Body of pancreas (tissue), 4 donors: ENCODE results near the gene HNRNPAB. TPM values are rescaled to one million over a fixed set of nuclear protein-coding genes. Genes with fewer than 3 reads are reported as not detected.

Source experiments
- ATAC-seq: fragments of 150-250 bp; one replicate; pipeline ENCODE4 v1.9.1; 2016
- DNase-seq, 4 donors: peaks; one replicate each; pipeline ENCODE4 v3.0.0-alpha.2; 2019
- H3K27ac ChIP-seq, 4 donors: fragments of 200-600 bp; sonication (generic); 1 replicate in 3 of 4; 2 replicates in 1 of 4; pipeline versions ENCODE4 v1.5.1 to v1.6.1; 2016 to 2019; ENCODE audit warnings: mild to moderate bottlenecking in 1 of 4, mixed read lengths in 1 of 4, moderate library complexity in 1 of 4
- H3K27me3 ChIP-seq, 2 donors: fragments of 200-600 bp; sonication (generic); one replicate each; pipeline ENCODE4 v1.6.0; 2016; ENCODE audit warnings: mild to moderate bottlenecking in 1 of 2
- H3K36me3 ChIP-seq, 2 donors: fragments of 200-600 bp; sonication (generic); replicated peaks in 1 of 2; 2 replicates each; pipeline ENCODE4 v1.5.1; 2016; ENCODE audit warnings: low read depth in 2 of 2; ENCODE audit not compliant: insufficient read depth in 1 of 2
- H3K4me1 ChIP-seq: fragments of 200-600 bp; sonication (generic); one replicate; pipeline ENCODE4 v1.6.0; 2016
- H3K4me3 ChIP-seq, 2 donors: fragments of 200-600 bp; sonication (generic); 1 replicate in 1 of 2; 2 replicates in 1 of 2; pipeline ENCODE4 v1.5.1; 2016 to 2019
- H3K9me3 ChIP-seq, 3 donors: fragments of 200-600 bp; sonication (generic); 1 replicate in 2 of 3; 2 replicates in 1 of 3; pipeline ENCODE4 v1.5.1; 2016
- POLR2A ChIP-seq, 3 donors: fragments of 450-650 bp; IDR thresholded peaks; one replicate each; pipeline ENCODE4 v1.6.1; 2016; ENCODE audit warnings: antibody characterized with exemption in 3 of 3, mild to moderate bottlenecking in 2 of 3
- WGBS, 2 donors: methylation state at CpG; one replicate each; pipeline ENCODE4 v1.1.5; 2017; 5-methylcytosine and 5-hydroxymethylcytosine counted together
- intact Hi-C: fragments of 100-400 bp; cut with DNase I; formaldehyde crosslinking; loops from one replicate; pipeline ENCODE4 v1.15.1; 2023
- total RNA-seq, 2 donors: library from RNA; depleted of rRNA; stranded (reverse); fragments of >200 nt; gene quantifications; one replicate each; pipeline ENCODE4 v1.1.0, GENCODE V29; 2016
- TF ChIP-seq, protein P1 (sequence below), 7 experiments: fragments of 450-650 bp in 4 of 7; fragments of 200-600 bp in 3 of 7; sonication (generic) in 3 of 7; IDR thresholded peaks; one replicate each; pipeline ENCODE4 v1.5.1; 2016 to 2019; ENCODE audit warnings: antibody characterized with exemption in 7 of 7

The HNRNPAB gene
- total RNA-seq, 2 donors from 2014 or later, result 42.0 to 73.8 TPM

- Histone ChIP-seq H3K27me3 (no peaks in the 10 kb centered on the region), H3K4me1 (no peaks in the 10 kb centered on the region), H3K36me3 (no peaks in the 10 kb centered on the region), H3K4me3 (no peak overlapping the region), H3K9me3 (no peaks in the 10 kb centered on the region), H3K27ac (no peak overlapping the region)
- intact Hi-C loops, result no loop called here
- no peak for ATAC-seq
- no peak for DNase-seq
- TF ChIP-seq, protein P1, sequence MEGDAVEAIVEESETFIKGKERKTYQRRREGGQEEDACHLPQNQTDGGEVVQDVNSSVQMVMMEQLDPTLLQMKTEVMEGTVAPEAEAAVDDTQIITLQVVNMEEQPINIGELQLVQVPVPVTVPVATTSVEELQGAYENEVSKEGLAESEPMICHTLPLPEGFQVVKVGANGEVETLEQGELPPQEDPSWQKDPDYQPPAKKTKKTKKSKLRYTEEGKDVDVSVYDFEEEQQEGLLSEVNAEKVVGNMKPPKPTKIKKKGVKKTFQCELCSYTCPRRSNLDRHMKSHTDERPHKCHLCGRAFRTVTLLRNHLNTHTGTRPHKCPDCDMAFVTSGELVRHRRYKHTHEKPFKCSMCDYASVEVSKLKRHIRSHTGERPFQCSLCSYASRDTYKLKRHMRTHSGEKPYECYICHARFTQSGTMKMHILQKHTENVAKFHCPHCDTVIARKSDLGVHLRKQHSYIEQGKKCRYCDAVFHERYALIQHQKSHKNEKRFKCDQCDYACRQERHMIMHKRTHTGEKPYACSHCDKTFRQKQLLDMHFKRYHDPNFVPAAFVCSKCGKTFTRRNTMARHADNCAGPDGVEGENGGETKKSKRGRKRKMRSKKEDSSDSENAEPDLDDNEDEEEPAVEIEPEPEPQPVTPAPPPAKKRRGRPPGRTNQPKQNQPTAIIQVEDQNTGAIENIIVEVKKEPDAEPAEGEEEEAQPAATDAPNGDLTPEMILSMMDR (IDR thresholded peaks at IDR 0.05), result no peak
- no peak for TF ChIP-seq POLR2A (IDR thresholded peaks at IDR 0.05)
- WGBS, 2 donors, result 84 to 90% methylated on average over 7 to 8 of the region's 8 CpGs
Measured at GRCh38 chr5:178177569-178177968, 26.8 kb upstream of the HNRNPAB start.

GRCh38 chr5:178180141-178180863, 24.0 kb upstream of the HNRNPAB start:
- Histone ChIP-seq H3K27me3 (no peaks in the 10 kb centered on the region), H3K9me3 (no peaks in the 10 kb centered on the region), H3K4me1 (no peaks in the 10 kb centered on the region), H3K4me3 (no peak overlapping the region), H3K36me3 (no peaks in the 10 kb centered on the region), H3K27ac (no peak overlapping the region)
- 18 to 30% methylated on average over 6 to 9 of the region's 9 CpGs for WGBS, 2 donors
- intact Hi-C loops, result no loop called here
- no peak for DNase-seq
- no peak for ATAC-seq
- TF ChIP-seq, protein P1 (IDR thresholded peaks at IDR 0.05), result no peak
- no peak for TF ChIP-seq POLR2A (IDR thresholded peaks at IDR 0.05)

GRCh38 chr5:178182158-178182876, 22.0 kb upstream of the HNRNPAB start:
- Histone ChIP-seq H3K4me1 (no peaks in the 10 kb centered on the region), H3K9me3 (no peaks in the 10 kb centered on the region), H3K27ac (no peak overlapping the region), H3K36me3 (no peaks in the 10 kb centered on the region), H3K27me3 (no peaks in the 10 kb centered on the region), H3K4me3 (no peak overlapping the region)
- intact Hi-C loops, result no loop called here
- no peak for ATAC-seq
- 29 to 40% methylated on average over 4 of the region's 4 CpGs for WGBS, 2 donors
- DNase-seq, result no peak
- TF ChIP-seq, protein P1 (IDR thresholded peaks at IDR 0.05), result no peak
- no peak for TF ChIP-seq POLR2A (IDR thresholded peaks at IDR 0.05)

GRCh38 chr5:178186427-178186826, 17.9 kb upstream of the HNRNPAB start:
- WGBS, 2 donors, result 69 to 73% methylated on average over 6 of the region's 6 CpGs
- Histone ChIP-seq H3K9me3 (no peaks in the 10 kb centered on the region), H3K4me1 (no peaks in the 10 kb centered on the region), H3K4me3 (no peak overlapping the region), H3K36me3 (no peaks in the 10 kb centered on the region), H3K27ac (no peak overlapping the region), H3K27me3 (no peaks in the 10 kb centered on the region)
- intact Hi-C loops, result no loop called here
- DNase-seq (no peak), ATAC-seq (no peak)
- no peak for TF ChIP-seq POLR2A (IDR thresholded peaks at IDR 0.05)
- TF ChIP-seq, protein P1 (IDR thresholded peaks at IDR 0.05), result no peak
